Measurements from ENCODE around the gene NATD1. TPM values are rescaled to one million over a fixed set of nuclear protein-coding genes. Genes with fewer than 3 reads are reported as not detected.

Gene NATD1
- total and polyA plus RNA-seq, 9 of the 15 experiments (the other 6 are each of a cell fraction or from before 2014, with no cell fraction given) = 0.24 to 5.4 (median 1.6) TPM

- Histone ChIP-seq H2AFZ (ENCODE audit: low read depth, low read length) (no peak overlapping the region), H3K27me3 (ENCODE audit: control insufficient read depth in 2 of 2, insufficient read depth in 2 of 2, low read length in 2 of 2) (no peaks in the 10 kb centered on the region), H3K36me3 (ENCODE audit: control insufficient read depth, insufficient read depth, low read length) (no peaks in the 10 kb centered on the region), H3K9ac (ENCODE audit: insufficient read depth in 1 of 2, low read depth in 2 of 2, low read length in 2 of 2) (no peak overlapping the region), H3K27ac (ENCODE audit: extremely low read depth, low read depth, low read length) (no peak overlapping the region), H3K9me1 (ENCODE audit: control insufficient read depth, insufficient read depth, low read length) (no peaks in the 10 kb centered on the region), H3K79me2 (ENCODE audit: control insufficient read depth, insufficient read depth, low read length) (no peaks in the 10 kb centered on the region), H3K4me3 (no peak overlapping the region), H4K20me1 (replicated peaks; ENCODE audit: control insufficient read depth, insufficient read depth, low read length) (no peaks in the 10 kb centered on the region), H3K9me3 (replicated peaks; ENCODE audit: control insufficient read depth, insufficient read depth, low read depth, low read length) (no peaks in the 10 kb centered on the region), H3K4me1 (replicated peaks in 1 of 2; ENCODE audit: control insufficient read depth in 2 of 2, insufficient read depth in 2 of 2, low read length in 2 of 2) (no peaks in the 10 kb centered on the region), H3K4me2 (ENCODE audit: insufficient read depth, low read length) (no peak overlapping the region)
- FAIRE-seq = no peak
- ChIA-PET CTCF (ENCODE audit: low intra/inter-chr PET ratio) (no interaction called here), POLR2A (no interaction called here)
- intact Hi-C loops (cut with micrococcal nuclease) = no loop called here
- BruUV-seq (replicated peaks) = no TSS peak
- no peak for ATAC-seq
- DNase-seq (ENCODE audit: extremely low read depth in 1 of 4, low spot score in 3 of 4) = no peak
- WGBS (ENCODE audit: insufficient coverage, low coverage, missing lambda C conversion rate) = 91% methylated on average over 6 of the region's 6 CpGs
- in situ Hi-C loops (cut with MboI) = no loop called here
- TF ChIP-seq NFIX (CRISPR knock-in tag; IDR thresholded peaks at IDR 0.05; ENCODE audit: low read depth) (peak; percentile 41; the same call in 1 of the 2 replicates), YY1 (IDR thresholded peaks at IDR 0.05; ENCODE audit: borderline replicate concordance in 1 of 3, control insufficient read depth in 1 of 3, extremely low read depth in 1 of 3, insufficient read depth in 3 of 3, insufficient read length in 1 of 3, insufficient replicate concordance in 2 of 3, low read depth in 1 of 3, low read length in 2 of 3) (no peak), CEBPG (CRISPR knock-in tag; IDR thresholded peaks at IDR 0.05) (no peak), CEBPG (tag; conservative IDR thresholded peaks at IDR 0.05 in 1 of 2, IDR thresholded peaks at IDR 0.05 in 1 of 2) (no peak), MCM5 (IDR thresholded peaks at IDR 0.05; ENCODE audit: low read depth) (no peak), DEAF1 (CRISPR knock-in tag; IDR thresholded peaks at IDR 0.05) (no peak), ZNF318 (IDR thresholded peaks at IDR 0.05; ENCODE audit: borderline replicate concordance in 1 of 2, low read depth in 1 of 2) (no peak), ARID3A (IDR thresholded peaks at IDR 0.05; ENCODE audit: borderline replicate concordance, low read depth, low read length) (no peak), HDAC6 (IDR thresholded peaks at IDR 0.05; ENCODE audit: low read depth, low read length) (no peak), SIRT6 (IDR thresholded peaks at IDR 0.05; ENCODE audit: low read depth, low read length) (no peak)
Measured at GRCh38 chr17:21231533-21231932, 21.7 kb downstream of the NATD1 start.

All from K562 (cell line).